GM10266 (cell line): ENCODE measurements around the gene PRSS58.

Experiments used
- DNase-seq: peaks from one replicate; pipeline ENCODE4 v3.0.0; 2012; ENCODE audit errors: extremely low spot score
- CTCF ChIP-seq: IDR thresholded peaks from 2 replicates; pipeline ENCODE4 v1.5.1; 2012; ENCODE audit warnings: mild to moderate bottlenecking, low read depth; ENCODE audit not compliant: control insufficient read depth, insufficient read depth; ENCODE audit errors: missing control alignments

Gene PRSS58

GRCh38 chr7:142263598-142264380 is 5.9 kb upstream of the PRSS58 start:
- TF ChIP-seq CTCF = no peak
- DNase-seq = no peak

- no peak for DNase-seq
- TF ChIP-seq CTCF = no peak
These were observed 7.2 kb downstream of the PRSS58 start for GRCh38 chr7:142250705-142251104.

GRCh38 chr7:142249918-142250317 is 7.9 kb downstream of the PRSS58 start:
- no peak for TF ChIP-seq CTCF
- no peak for DNase-seq

- TF ChIP-seq CTCF = no peak
- DNase-seq = no peak
These were observed 9.4 kb downstream of the PRSS58 start for GRCh38 chr7:142248166-142249160.

DNA sequence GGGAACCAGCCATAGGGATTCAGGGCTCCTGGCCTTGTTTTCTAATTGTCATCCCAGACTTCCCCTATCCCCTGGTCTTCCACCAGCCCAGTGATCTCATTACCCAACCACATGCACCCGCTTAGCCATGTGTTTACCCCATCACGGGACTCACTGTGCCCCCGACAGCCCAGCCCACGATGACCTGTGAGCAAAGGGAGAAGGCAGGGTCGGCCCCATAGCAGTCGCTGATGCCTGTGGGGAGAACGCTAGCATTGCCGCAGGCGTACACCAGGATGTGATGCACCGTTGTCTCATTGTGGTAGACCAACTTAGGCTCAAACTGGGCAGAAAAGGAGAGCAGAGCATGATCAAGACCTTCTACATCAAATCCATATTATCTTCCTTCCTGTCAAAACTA is 14.0 kb downstream of the PRSS58 start:
- no peak for DNase-seq
- no peak for TF ChIP-seq CTCF

GRCh38 chr7:142240546-142240945 is 17.3 kb downstream of the PRSS58 start:
- TF ChIP-seq CTCF = no peak
- no peak for DNase-seq
